Inferior parietal cortex (tissue), 1 donor: ENCODE measurements around the gene ICAM5.
A peak's percentile ranks its signal among the peaks of the same experiment; 100 is the strongest.
"Not testable (repeated sequence)": the region's sequence is repeated elsewhere in the genome, so short reads cannot be mapped to it uniquely, and the experiment has no call there.

Source experiments
- DNase-seq: peaks from one replicate; pipeline ENCODE4 v3.0.0-alpha.2; 2016; ENCODE audit errors: extremely low spot score

Gene ICAM5

DNA sequence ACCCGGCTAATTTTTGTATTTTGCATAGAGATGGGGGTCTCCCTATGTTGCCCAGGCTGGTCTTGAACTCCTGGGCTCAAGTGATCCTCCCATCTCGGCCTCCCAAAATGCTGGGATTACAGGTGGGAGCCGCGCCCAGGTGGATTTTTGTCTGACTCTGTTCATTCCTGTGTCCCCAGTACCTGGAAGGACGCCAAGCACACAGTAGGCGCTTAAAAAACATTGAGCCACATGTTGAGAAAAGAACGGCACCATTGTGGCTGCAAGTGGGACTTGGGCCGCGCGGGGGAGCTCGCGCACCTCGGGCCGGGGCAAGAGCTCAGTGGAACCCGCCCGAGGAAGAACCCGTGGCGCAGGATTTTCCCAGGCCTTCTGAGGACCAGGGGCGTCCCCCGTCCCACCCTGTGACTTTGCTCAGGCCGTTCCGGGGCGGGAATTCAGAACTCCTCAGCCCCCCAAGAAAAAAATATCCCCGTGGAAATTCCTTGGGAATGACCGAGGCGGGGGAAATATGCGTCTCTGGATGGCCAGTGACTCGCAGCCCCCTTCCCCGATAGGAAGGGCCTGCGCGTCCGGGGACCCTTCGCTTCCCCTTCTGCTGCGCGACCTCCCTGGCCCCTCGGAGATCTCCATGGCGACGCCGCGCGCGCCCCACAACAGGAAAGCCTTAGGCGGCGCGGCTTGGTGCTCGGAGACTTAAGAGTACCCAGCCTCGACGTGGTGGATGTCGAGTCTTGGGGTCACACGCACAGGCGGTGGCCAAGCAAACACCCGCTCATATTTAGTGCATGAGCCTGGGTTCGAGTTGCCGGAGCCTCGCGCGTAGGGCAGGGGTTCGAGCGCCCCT lies 20.2 kb upstream of the ICAM5 start:
- peak; percentile 69 for DNase-seq

DNA sequence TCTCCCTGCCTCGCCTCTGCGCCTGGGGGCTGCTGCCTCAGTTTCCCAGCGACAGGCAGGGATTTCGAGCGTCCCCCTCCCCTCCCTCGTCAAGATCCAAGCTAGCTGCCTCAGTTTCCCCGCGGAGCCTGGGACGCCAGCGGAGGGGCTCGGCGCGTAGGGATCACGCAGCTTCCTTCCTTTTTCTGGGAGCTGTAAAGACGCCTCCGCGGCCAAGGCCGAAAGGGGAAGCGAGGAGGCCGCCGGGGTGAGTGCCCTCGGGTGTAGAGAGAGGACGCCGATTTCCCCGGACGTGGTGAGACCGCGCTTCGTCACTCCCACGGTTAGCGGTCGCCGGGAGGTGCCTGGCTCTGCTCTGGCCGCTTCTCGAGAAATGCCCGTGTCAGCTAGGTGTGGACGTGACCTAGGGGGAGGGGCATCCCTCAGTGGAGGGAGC lies 19.6 kb upstream of the ICAM5 start:
- DNase-seq: no peak

DNA sequence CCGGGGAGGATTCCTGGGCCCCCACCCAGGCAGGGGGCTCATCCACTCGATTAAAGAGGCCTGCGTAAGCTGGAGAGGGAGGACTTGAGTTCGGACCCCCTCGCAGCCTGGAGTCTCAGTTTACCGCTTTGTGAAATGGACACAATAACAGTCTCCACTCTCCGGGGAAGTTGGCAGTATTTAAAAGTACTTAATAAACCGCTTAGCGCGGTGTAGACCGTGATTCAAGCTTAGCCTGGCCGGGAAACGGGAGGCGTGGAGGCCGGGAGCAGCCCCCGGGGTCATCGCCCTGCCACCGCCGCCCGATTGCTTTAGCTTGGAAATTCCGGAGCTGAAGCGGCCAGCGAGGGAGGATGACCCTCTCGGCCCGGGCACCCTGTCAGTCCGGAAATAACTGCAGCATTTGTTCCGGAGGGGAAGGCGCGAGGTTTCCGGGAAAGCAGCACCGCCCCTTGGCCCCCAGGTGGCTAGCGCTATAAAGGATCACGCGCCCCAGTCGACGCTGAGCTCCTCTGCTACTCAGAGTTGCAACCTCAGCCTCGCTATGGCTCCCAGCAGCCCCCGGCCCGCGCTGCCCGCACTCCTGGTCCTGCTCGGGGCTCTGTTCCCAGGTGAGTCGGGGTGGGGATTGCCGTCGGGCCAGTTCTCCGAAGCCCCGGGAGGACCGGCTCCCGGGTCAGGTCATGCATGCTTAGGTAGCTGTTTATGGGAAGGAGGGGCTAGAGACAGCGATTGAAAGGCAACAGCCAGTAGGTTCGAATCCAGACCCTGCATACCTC lies 18.9 kb upstream of the ICAM5 start, which contains the start of gene ICAM1:
Gene ICAM1 (plus strand): TSS at position 505 of the 779 bp plus-strand sequence. CDS start 40 bp downstream, at position 545.
- DNase-seq: no peak

GRCh38 chr19:10271543-10272086 lies 18.1 kb upstream of the ICAM5 start:
- DNase-seq: no peak

- no peak for DNase-seq
These were observed 15.2 kb upstream of the ICAM5 start for GRCh38 chr19:10274589-10274988.

DNA sequence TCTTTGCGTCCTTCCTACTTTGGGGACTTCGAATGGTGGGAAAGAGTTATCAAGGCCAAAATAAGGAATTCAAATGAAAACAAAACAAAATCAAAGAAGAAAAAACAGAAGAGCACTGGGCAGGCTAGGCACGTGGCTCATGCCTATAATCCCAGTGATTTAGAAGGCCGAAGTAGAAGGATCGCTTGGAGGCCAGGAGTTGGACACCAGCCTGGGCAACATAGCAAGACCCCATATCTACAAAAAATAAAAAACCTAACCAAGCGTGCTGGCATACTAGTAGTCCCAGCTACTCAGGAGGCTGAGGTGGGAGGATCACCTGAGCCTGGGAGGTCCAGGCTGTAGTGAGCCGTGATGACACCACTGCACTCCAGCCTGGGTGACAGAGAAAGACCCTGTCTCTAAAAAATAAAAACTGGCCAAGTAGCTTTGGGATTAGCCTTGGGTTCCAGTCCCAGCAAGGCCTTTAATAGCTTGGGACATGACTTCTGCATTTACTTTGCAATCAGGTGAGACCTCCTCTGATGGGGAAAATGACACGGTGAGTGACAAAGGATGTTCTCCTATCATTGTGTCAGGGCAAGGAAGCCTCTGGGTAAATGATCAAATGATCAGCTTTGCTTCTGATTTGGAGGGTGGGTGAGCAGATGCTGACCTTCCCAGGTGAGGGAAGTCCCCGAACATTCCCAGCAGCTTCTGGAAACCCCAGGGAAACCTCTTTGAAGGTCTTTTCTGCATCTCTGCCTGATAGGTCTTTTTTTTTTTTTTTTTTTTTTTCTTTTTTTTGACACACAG lies 11.8 kb upstream of the ICAM5 start:
- no peak for DNase-seq

DNA sequence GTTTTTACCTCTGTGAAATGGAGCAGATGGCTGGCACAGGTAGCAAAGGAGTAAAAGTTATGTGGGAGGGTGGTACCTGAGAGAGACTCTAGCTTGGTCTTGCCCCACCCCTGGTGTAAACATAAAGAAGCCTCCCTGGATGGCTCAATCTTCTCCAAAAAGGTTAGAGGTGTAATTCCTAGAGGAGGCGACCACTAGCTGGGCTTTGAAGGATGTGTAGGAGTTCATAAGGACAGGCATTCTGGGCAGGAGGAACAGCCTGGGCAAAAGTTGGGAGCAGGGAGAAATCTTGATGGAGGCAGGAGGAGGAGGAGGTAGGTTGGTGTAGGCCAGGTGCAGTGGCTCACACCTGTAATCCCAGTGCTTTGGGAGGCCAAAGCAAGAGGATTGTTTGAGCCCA lies 10.8 kb upstream of the ICAM5 start:
- no peak for DNase-seq

- DNase-seq: no peak
These were observed 9.9 kb upstream of the ICAM5 start for GRCh38 chr19:10279737-10280442.

- DNase-seq: not testable (repeated sequence)
These were observed 7.7 kb upstream of the ICAM5 start for GRCh38 chr19:10282043-10282442.

DNA sequence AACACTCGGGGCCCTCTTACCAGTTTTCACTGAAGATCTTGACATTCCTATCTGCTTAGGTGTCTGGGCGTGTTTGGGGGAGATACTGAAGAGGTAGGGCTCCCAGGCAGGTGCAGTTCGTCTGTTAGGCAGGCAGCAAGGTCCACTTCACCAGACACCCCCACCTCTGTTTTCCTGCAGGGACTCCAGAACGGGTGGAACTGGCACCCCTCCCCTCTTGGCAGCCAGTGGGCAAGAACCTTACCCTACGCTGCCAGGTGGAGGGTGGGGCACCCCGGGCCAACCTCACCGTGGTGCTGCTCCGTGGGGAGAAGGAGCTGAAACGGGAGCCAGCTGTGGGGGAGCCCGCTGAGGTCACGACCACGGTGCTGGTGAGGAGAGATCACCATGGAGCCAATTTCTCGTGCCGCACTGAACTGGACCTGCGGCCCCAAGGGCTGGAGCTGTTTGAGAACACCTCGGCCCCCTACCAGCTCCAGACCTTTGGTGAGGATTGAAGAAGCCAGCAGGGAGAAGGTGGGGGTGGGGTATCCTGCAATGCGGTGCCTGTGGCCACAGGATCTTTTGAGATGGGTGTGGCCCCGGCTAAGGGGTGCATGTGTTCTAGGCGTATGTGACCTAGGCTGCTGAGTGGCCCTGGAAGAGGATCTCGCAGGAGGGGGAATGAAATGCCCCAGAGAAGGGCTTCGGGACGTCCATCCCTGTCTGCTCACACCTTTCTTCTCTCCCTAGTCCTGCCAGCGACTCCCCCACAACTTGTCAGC lies 6.3 kb upstream of the ICAM5 start:
- DNase-seq: no peak

DNA sequence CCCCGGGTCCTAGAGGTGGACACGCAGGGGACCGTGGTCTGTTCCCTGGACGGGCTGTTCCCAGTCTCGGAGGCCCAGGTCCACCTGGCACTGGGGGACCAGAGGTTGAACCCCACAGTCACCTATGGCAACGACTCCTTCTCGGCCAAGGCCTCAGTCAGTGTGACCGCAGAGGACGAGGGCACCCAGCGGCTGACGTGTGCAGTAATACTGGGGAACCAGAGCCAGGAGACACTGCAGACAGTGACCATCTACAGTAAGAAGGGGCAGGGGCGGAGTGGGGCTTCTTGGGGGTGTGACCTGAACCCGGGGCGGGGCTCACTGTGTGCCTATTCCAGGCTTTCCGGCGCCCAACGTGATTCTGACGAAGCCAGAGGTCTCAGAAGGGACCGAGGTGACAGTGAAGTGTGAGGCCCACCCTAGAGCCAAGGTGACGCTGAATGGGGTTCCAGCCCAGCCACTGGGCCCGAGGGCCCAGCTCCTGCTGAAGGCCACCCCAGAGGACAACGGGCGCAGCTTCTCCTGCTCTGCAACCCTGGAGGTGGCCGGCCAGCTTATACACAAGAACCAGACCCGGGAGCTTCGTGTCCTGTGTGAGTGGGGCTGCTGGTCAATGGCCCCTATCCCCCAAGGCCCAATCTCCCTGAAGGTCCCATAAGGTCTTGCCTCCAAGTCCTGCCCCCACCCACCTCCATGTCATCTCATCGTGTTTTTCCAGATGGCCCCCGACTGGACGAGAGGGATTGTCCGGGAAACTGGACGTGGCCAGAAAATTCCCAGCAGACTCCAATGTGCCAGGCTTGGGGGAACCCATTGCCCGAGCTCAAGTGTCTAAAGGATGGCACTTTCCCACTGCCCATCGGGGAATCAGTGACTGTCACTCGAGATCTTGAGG lies 5.4 kb upstream of the ICAM5 start:
- DNase-seq: no peak

DNA sequence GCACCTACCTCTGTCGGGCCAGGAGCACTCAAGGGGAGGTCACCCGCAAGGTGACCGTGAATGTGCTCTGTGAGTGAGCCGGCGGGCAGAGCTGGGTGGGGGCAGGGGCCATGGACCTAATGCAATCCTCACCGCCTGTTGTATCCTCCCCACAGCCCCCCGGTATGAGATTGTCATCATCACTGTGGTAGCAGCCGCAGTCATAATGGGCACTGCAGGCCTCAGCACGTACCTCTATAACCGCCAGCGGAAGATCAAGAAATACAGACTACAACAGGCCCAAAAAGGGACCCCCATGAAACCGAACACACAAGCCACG lies 4.8 kb upstream of the ICAM5 start:
- DNase-seq: no peak

DNA sequence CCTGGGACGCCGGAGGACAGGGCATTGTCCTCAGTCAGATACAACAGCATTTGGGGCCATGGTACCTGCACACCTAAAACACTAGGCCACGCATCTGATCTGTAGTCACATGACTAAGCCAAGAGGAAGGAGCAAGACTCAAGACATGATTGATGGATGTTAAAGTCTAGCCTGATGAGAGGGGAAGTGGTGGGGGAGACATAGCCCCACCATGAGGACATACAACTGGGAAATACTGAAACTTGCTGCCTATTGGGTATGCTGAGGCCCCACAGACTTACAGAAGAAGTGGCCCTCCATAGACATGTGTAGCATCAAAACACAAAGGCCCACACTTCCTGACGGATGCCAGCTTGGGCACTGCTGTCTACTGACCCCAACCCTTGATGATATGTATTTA lies 4.4 kb upstream of the ICAM5 start:
- no peak for DNase-seq

- DNase-seq: no peak
These were observed 2.7 kb upstream of the ICAM5 start, which contains the start of gene ICAM4 for GRCh38 chr19:10286803-10287737. Gene ICAM4, plus strand, starts transcription at chr19:10286955. Its CDS starts 58 bp downstream, at chr19:10287013.

- DNase-seq: no peak
These were observed 1.0 kb upstream of the ICAM5 start for GRCh38 chr19:10288662-10289166.

DNA sequence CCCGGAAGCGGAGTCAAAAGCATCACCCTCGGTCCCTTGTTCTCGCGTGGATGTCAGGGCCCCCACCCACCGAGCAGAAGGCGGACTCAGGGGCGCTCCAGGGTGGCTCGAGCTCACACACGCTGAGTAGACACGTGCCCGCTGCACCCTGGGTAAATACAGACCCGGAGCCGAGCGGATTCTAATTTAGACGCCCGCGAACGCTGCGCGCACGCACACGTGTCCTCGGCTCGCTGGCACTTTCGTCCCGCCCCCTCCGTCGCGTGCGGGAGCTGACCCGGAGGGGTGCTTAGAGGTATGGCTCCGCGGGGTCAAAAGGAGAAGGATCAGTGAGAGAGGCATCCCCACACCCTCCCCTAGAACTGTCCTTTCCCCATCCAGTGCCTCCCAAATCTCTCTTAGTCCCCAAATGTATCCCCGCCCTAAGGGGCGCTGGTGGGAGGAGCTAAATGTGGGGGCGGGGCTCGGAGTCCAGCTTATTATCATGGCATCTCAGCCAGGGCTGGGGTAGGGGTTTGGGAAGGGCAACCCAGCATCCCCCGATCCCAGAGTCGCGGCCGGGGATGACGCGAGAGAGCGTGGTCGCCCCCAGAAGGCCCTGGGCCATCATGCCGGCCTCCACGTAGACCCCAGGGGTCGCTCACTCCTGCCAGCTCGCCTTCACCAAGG lies 451 bp upstream of the ICAM5 start:
- DNase-seq: peak; percentile 49

DNA sequence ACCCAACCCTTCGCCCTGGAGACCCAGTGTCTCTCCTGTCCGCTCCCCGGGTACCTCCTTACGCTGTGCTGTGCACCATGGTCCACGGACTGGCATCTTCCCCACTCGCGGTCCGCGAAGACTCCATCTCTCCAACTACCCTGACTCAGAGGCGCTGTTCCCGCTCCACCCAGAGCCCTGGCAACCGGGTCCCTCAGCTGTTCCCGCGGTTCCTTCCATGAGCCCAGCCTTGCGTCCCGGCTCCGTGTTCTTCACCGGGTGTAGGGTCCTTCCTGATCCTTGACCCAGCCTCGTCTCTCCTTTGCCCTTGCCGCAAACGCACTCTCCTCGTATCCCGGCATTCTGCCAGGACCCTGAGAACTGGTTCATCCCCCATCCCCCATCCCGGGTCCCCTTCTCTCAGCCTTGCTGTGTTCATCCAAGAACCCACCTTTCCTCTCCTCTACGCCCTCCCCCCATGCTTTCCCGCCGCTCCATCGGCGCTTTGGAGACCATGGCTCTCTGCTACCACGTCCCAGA lies 664 bp downstream of the ICAM5 start:
- no peak for DNase-seq
